ENCODE measurements around the gene PCDH9. TPM values are rescaled to one million over a fixed set of nuclear protein-coding genes. Genes with fewer than 3 reads are reported as not detected.

PCDH9 gene
- total and polyA plus RNA-seq, 10 of the 15 experiments (the other 5 are each of a cell fraction or from before 2014, with no cell fraction given) = 0.02 to 2.3 (median 0.05) TPM; not detected in 1

DNA sequence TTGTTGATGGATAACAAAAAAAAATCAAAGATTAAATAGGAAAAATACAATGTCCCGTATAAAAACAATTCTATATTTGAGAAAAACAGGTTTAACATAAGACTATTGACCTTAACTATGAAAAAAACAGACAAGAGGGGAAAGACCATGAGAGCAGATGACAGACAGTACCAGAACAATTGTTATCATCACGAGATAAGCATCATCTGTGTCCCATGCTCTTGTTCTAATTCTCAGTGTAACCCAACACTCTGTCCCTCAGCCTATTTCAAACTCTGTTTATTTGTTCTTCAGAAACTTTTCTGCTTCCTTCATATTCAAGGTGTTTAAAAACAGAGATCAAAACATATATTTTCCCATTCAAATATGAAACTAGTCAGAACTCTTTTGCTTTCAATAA lies 216.4 kb downstream of the PCDH9 start:
- no peak overlapping the region for H3K4me2 ChIP-seq (ENCODE audit: control insufficient read depth, insufficient read depth)

More for the DNA sequence above, 216.4 kb downstream of the PCDH9 start:
- BruUV-seq (replicated peaks) = no TSS peak
- Histone ChIP-seq H3K27ac (ENCODE audit: control insufficient read depth, insufficient read depth) (no peak overlapping the region), H3K9me3 (replicated peaks; ENCODE audit: control insufficient read depth, insufficient read depth, low read length) (no peaks in the 10 kb centered on the region), H3K4me1 (ENCODE audit: control insufficient read depth, insufficient read depth, low read length) (no peaks in the 10 kb centered on the region), H2AFZ (ENCODE audit: control insufficient read depth, low read depth, low read length) (no peak overlapping the region), H3K79me2 (ENCODE audit: control insufficient read depth, insufficient read depth, low read length) (no peaks in the 10 kb centered on the region), H3K27me3 (replicated peaks in 1 of 2; ENCODE audit: control insufficient read depth in 2 of 2, insufficient read depth in 2 of 2, low read length in 1 of 2) (no peaks in the 10 kb centered on the region), H4K20me1 (ENCODE audit: control insufficient read depth, insufficient read depth) (no peaks in the 10 kb centered on the region), H3K4me3 (no peak overlapping the region), H3K9ac (ENCODE audit: control insufficient read depth, insufficient read depth, low read length) (no peak overlapping the region), H3K36me3 (ENCODE audit: control insufficient read depth in 2 of 2, insufficient read depth in 2 of 2, low read length in 1 of 2) (no peaks in the 10 kb centered on the region)
- intact Hi-C loops (cut with micrococcal nuclease; ENCODE audit: unreplicated experiment) = no loop called here
- ATAC-seq = no peak
- no peak for DNase-seq (ENCODE audit: low read depth, low spot score)
- ChIA-PET RAD21 (ENCODE audit: unreplicated experiment) (no interaction called here), POLR2A (no interaction called here), CTCF (no interaction called here), SMC1A (ENCODE audit: uncharacterized antibody, unreplicated experiment) (no interaction called here)
- in situ Hi-C loops (cut with MboI) = no loop called here
- FAIRE-seq = no peak
- TF ChIP-seq ATF7 (IDR thresholded peaks at IDR 0.05; ENCODE audit: low read depth) (no peak), NFYB (IDR thresholded peaks at IDR 0.05; ENCODE audit: insufficient read depth, low read depth, low read length) (no peak), CHD4 (IDR thresholded peaks at IDR 0.05) (no peak), SPI1 (IDR thresholded peaks at IDR 0.05; ENCODE audit: borderline replicate concordance, insufficient read depth, low read depth, low read length) (no peak), RB1 (IDR thresholded peaks at IDR 0.05; ENCODE audit: borderline replicate concordance) (no peak), CHD1 (IDR thresholded peaks at IDR 0.05; ENCODE audit: low read depth, low read length) (no peak), NKRF (conservative IDR thresholded peaks at IDR 0.05) (no peak), PRDM15 (CRISPR knock-in tag; IDR thresholded peaks at IDR 0.05) (no peak), CREB1 (IDR thresholded peaks at IDR 0.05; ENCODE audit: low read depth) (no peak), KDM1A (IDR thresholded peaks at IDR 0.05; ENCODE audit: borderline replicate concordance) (no peak), LARP7 (IDR thresholded peaks at IDR 0.05) (no peak)
- TF ChIP-seq, protein P1, sequence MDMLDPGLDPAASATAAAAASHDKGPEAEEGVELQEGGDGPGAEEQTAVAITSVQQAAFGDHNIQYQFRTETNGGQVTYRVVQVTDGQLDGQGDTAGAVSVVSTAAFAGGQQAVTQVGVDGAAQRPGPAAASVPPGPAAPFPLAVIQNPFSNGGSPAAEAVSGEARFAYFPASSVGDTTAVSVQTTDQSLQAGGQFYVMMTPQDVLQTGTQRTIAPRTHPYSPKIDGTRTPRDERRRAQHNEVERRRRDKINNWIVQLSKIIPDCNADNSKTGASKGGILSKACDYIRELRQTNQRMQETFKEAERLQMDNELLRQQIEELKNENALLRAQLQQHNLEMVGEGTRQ (IDR thresholded peaks at IDR 0.05; ENCODE audit: borderline replicate concordance, low read depth, low read length) = no peak
- TF ChIP-seq, protein P2, sequence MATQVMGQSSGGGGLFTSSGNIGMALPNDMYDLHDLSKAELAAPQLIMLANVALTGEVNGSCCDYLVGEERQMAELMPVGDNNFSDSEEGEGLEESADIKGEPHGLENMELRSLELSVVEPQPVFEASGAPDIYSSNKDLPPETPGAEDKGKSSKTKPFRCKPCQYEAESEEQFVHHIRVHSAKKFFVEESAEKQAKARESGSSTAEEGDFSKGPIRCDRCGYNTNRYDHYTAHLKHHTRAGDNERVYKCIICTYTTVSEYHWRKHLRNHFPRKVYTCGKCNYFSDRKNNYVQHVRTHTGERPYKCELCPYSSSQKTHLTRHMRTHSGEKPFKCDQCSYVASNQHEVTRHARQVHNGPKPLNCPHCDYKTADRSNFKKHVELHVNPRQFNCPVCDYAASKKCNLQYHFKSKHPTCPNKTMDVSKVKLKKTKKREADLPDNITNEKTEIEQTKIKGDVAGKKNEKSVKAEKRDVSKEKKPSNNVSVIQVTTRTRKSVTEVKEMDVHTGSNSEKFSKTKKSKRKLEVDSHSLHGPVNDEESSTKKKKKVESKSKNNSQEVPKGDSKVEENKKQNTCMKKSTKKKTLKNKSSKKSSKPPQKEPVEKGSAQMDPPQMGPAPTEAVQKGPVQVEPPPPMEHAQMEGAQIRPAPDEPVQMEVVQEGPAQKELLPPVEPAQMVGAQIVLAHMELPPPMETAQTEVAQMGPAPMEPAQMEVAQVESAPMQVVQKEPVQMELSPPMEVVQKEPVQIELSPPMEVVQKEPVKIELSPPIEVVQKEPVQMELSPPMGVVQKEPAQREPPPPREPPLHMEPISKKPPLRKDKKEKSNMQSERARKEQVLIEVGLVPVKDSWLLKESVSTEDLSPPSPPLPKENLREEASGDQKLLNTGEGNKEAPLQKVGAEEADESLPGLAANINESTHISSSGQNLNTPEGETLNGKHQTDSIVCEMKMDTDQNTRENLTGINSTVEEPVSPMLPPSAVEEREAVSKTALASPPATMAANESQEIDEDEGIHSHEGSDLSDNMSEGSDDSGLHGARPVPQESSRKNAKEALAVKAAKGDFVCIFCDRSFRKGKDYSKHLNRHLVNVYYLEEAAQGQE (IDR thresholded peaks at IDR 0.05; ENCODE audit: low read depth, low read length) = no peak
- 7% methylated on average over 2 of the region's 2 CpGs for WGBS (ENCODE audit: insufficient coverage, insufficient replicate concordance, low lambda C conversion rate, missing lambda C conversion rate)
